Keratinocyte (primary cell): ENCODE results near the gene BTLA. TPM values are rescaled to one million over a fixed set of nuclear protein-coding genes. Genes with fewer than 3 reads are reported as not detected.

Experiments used
- DNase-seq: peaks from one replicate; pipeline ENCODE4 v3.0.0-alpha.2; 2011; ENCODE audit warnings: low read depth, missing footprints, low spot score
- FAIRE-seq: peaks from 2 replicates; lab custom pipeline; 2011; peaks lifted over from hg19 to GRCh38; lab: Jason Lieb, UNC
- H2AFZ ChIP-seq: 2 replicates; pipeline ENCODE4 v1.6.0; 2012; ENCODE audit warnings: low read length, control low read depth, inconsistent platforms; ENCODE audit not compliant: control insufficient read depth
- H3K27ac ChIP-seq: 2 replicates; pipeline ENCODE4 v1.5.1; 2011; ENCODE audit warnings: low read length; ENCODE audit not compliant: control insufficient read depth, insufficient read depth
- H3K27me3 ChIP-seq: 3 replicates; pipeline ENCODE4 v1.6.0; 2011; ENCODE audit warnings: low read length; ENCODE audit not compliant: control insufficient read depth, insufficient read depth; ENCODE audit errors: extremely low read depth
- H3K36me3 ChIP-seq, 2 experiments: 2 replicates in 1 of 2; 3 replicates in 1 of 2; pipeline ENCODE4 v1.5.1; 2011; ENCODE audit warnings: low read length in 2 of 2, mild to moderate bottlenecking in 1 of 2; ENCODE audit not compliant: control insufficient read depth in 2 of 2, insufficient read depth in 2 of 2; ENCODE audit errors: extremely low read depth in 1 of 2
- H3K4me1 ChIP-seq: 3 replicates; pipeline ENCODE4 v1.5.1; 2011; ENCODE audit warnings: low read length; ENCODE audit not compliant: control insufficient read depth, insufficient read depth; ENCODE audit errors: extremely low read depth
- H3K4me2 ChIP-seq: 3 replicates; pipeline ENCODE4 v1.6.0; 2011; ENCODE audit warnings: low read depth, low read length; ENCODE audit not compliant: control insufficient read depth, insufficient read depth; ENCODE audit errors: extremely low read depth
- H3K4me3 ChIP-seq, 3 experiments: fragments of 200-600 bp in 1 of 3; sonication (generic) in 1 of 3; 2 replicates in 2 of 3; 3 replicates in 1 of 3; pipeline ENCODE4 v1.5.1; 2011 to 2016; ENCODE audit warnings: low read length in 3 of 3, mild to moderate bottlenecking in 3 of 3, control low read depth in 2 of 3, inconsistent platforms in 1 of 3, low read depth in 1 of 3, mixed read lengths in 1 of 3, mixed run types in 1 of 3, moderate library complexity in 1 of 3; ENCODE audit not compliant: control insufficient read depth in 2 of 3, insufficient read depth in 2 of 3; ENCODE audit errors: extremely low read depth in 1 of 3
- H3K79me2 ChIP-seq: 2 replicates; pipeline ENCODE4 v1.6.0; 2012; ENCODE audit warnings: low read length; ENCODE audit not compliant: control insufficient read depth, insufficient read depth
- H3K9ac ChIP-seq: 3 replicates; pipeline ENCODE4 v1.6.0; 2011; ENCODE audit warnings: low read length; ENCODE audit not compliant: control insufficient read depth, insufficient read depth; ENCODE audit errors: extremely low read depth
- H3K9me1 ChIP-seq: 3 replicates; pipeline ENCODE4 v1.6.0; 2011; ENCODE audit warnings: low read length; ENCODE audit not compliant: control insufficient read depth, insufficient read depth; ENCODE audit errors: extremely low read depth
- H3K9me3 ChIP-seq: 2 replicates; pipeline ENCODE4 v1.5.1; 2012; ENCODE audit warnings: low read depth, low read length; ENCODE audit not compliant: control insufficient read depth
- H4K20me1 ChIP-seq: 3 replicates; pipeline ENCODE4 v1.6.0; 2011; ENCODE audit warnings: low read length; ENCODE audit not compliant: control insufficient read depth, insufficient read depth; ENCODE audit errors: extremely low read depth
- EZH2 ChIP-seq: IDR thresholded peaks from one replicate; pipeline ENCODE4 v1.6.1; 2012; ENCODE audit warnings: inconsistent platforms, mild to moderate bottlenecking, low read length, moderate library complexity
- dilution Hi-C: fragments of 300-500 bp; cut with MboI; formaldehyde crosslinking; loops from one replicate; pipeline ENCODE4 v1.7.0; 2020; ENCODE audit warnings: low sequenced_read_pairs; ENCODE audit not compliant: extremely low pct_ligation_motif_present
- polyA plus RNA-seq, 5 experiments: library from polyadenylated mRNA; depleted of rRNA in 3 of 5; stranded (reverse) in 3 of 5; stranded (forward) in 1 of 5; unstranded in 1 of 5; fragments of >200 nt; gene quantifications; 1 replicate in 1 of 5; 2 replicates in 3 of 5; 3 replicates in 1 of 5; pipeline versions ENCODE4 v1.2.1 to v1.2.3, GENCODE V29; 2011 to 2012; ENCODE audit warnings: missing spikeins in 2 of 5, low read depth in 1 of 5, low replicate concordance in 1 of 5
- TF ChIP-seq, protein P1 (sequence below), 3 experiments: IDR thresholded peaks in 1 of 3; conservative IDR thresholded peaks in 1 of 3; optimal IDR thresholded peaks in 1 of 3; 2 replicates in 2 of 3; 3 replicates in 1 of 3; pipeline versions ENCODE3 to v1.5.1; 2011; ENCODE audit warnings: low read length in 3 of 3, mild to moderate bottlenecking in 3 of 3, moderate library complexity in 2 of 3, control low read depth in 1 of 3, inconsistent platforms in 1 of 3; ENCODE audit not compliant: insufficient read depth in 2 of 3; ENCODE audit errors: extremely low read depth in 1 of 3

BTLA gene
- polyA plus RNA-seq, 1 donor (not counting 4 experiments of a cell fraction or from before 2014, with no cell fraction given): 0.08 TPM

- H3K36me3 ChIP-seq: no peaks in the 10 kb centered on the region
- TF ChIP-seq, protein P1, sequence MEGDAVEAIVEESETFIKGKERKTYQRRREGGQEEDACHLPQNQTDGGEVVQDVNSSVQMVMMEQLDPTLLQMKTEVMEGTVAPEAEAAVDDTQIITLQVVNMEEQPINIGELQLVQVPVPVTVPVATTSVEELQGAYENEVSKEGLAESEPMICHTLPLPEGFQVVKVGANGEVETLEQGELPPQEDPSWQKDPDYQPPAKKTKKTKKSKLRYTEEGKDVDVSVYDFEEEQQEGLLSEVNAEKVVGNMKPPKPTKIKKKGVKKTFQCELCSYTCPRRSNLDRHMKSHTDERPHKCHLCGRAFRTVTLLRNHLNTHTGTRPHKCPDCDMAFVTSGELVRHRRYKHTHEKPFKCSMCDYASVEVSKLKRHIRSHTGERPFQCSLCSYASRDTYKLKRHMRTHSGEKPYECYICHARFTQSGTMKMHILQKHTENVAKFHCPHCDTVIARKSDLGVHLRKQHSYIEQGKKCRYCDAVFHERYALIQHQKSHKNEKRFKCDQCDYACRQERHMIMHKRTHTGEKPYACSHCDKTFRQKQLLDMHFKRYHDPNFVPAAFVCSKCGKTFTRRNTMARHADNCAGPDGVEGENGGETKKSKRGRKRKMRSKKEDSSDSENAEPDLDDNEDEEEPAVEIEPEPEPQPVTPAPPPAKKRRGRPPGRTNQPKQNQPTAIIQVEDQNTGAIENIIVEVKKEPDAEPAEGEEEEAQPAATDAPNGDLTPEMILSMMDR (optimal IDR thresholded peaks at IDR 0.05 in 1 of 3, IDR thresholded peaks at IDR 0.05 in 1 of 3, conservative IDR thresholded peaks at IDR 0.05 in 1 of 3; ENCODE audit: extremely low read depth in 1 of 3, insufficient read depth in 2 of 3, low read length in 3 of 3): no peak
- TF ChIP-seq EZH2: no peak
- no peak overlapping the region for H3K4me2 ChIP-seq
- DNase-seq (no peak), FAIRE-seq (no peak)
- no peak overlapping the region for H3K27ac ChIP-seq
- H3K9me3 ChIP-seq: no peaks in the 10 kb centered on the region
- no peak overlapping the region for H3K4me3 ChIP-seq
- H3K9ac ChIP-seq: no peak overlapping the region
- no peak overlapping the region for H2AFZ ChIP-seq
- dilution Hi-C loops: no loop called here
- no peaks in the 10 kb centered on the region for H3K9me1 ChIP-seq
- no peaks in the 10 kb centered on the region for H3K4me1 ChIP-seq
- no peaks in the 10 kb centered on the region for H4K20me1 ChIP-seq
- no peaks in the 10 kb centered on the region for H3K79me2 ChIP-seq
- H3K27me3 ChIP-seq: no peaks in the 10 kb centered on the region
Observed at GRCh38 chr3:112417696-112418318, 81.5 kb downstream of the BTLA start.

DNA sequence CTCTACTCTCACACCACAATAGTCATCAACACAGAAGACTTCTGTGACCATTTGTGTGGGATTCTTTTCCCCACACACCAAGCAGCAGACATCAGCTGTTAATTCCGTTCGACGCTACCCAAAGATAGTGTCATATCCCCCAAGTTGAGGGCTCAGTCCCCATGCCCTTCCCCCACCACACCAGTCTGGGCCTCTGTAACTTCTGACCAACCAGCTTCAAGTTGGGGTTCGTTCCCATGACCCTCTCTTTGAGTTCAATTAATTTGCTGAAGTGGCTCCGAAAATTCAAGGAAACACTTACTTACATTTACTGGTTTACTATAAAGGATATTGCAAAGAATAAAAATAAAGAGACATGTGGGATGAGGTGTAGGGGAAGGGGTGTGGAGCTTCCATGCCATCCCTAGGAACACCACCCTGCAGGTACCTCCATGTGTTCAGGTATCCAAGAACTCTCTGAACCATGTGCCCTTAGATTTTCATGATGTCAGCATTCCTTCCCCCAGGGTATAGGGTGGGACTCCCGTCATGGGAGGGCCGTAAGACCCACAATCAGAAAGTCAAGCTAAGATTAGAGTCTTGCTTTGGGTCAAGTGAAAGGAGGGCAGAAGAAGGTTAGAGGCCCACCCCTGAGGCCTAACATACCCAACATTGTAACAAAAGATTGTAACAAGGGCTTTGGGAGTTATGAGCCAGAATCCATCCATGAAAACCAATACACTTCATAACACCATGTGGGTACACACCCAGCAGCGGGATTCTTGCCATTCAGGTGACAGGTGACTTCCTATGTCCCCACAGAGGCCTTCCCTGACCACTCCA lies 82.7 kb downstream of the BTLA start:
- Histone ChIP-seq H3K9me1 (no peaks in the 10 kb centered on the region), H3K79me2 (no peaks in the 10 kb centered on the region), H3K27ac (no peak overlapping the region), H4K20me1 (no peaks in the 10 kb centered on the region), H3K36me3 (no peaks in the 10 kb centered on the region), H3K9ac (no peak overlapping the region), H3K4me2 (no peak overlapping the region), H3K4me3 (no peak overlapping the region), H3K9me3 (no peaks in the 10 kb centered on the region), H3K4me1 (no peaks in the 10 kb centered on the region), H2AFZ (no peak overlapping the region), H3K27me3 (no peaks in the 10 kb centered on the region)
- dilution Hi-C loops: no loop called here
- no peak for FAIRE-seq
- no peak for DNase-seq
- TF ChIP-seq, protein P1 (optimal IDR thresholded peaks at IDR 0.05 in 1 of 3, IDR thresholded peaks at IDR 0.05 in 1 of 3, conservative IDR thresholded peaks at IDR 0.05 in 1 of 3; ENCODE audit: extremely low read depth in 1 of 3, insufficient read depth in 2 of 3, low read length in 3 of 3): no peak
- TF ChIP-seq EZH2: no peak
